Keratinocyte (primary cell): ENCODE results near the gene ARSB. TPM values are rescaled to one million over a fixed set of nuclear protein-coding genes. Genes with fewer than 3 reads are reported as not detected.

Experiments
- DNase-seq: peaks from one replicate; pipeline ENCODE4 v3.0.0-alpha.2; 2011; ENCODE audit warnings: low read depth, missing footprints, low spot score
- FAIRE-seq: peaks from 2 replicates; lab custom pipeline; 2011; peaks lifted over from hg19 to GRCh38; lab: Jason Lieb, UNC
- H2AFZ ChIP-seq: 2 replicates; pipeline ENCODE4 v1.6.0; 2012; ENCODE audit warnings: low read length, control low read depth, inconsistent platforms; ENCODE audit not compliant: control insufficient read depth
- H3K27ac ChIP-seq: 2 replicates; pipeline ENCODE4 v1.5.1; 2011; ENCODE audit warnings: low read length; ENCODE audit not compliant: control insufficient read depth, insufficient read depth
- H3K27me3 ChIP-seq: 3 replicates; pipeline ENCODE4 v1.6.0; 2011; ENCODE audit warnings: low read length; ENCODE audit not compliant: control insufficient read depth, insufficient read depth; ENCODE audit errors: extremely low read depth
- H3K36me3 ChIP-seq, 2 experiments: 2 replicates in 1 of 2; 3 replicates in 1 of 2; pipeline ENCODE4 v1.5.1; 2011; ENCODE audit warnings: low read length in 2 of 2, mild to moderate bottlenecking in 1 of 2; ENCODE audit not compliant: control insufficient read depth in 2 of 2, insufficient read depth in 2 of 2; ENCODE audit errors: extremely low read depth in 1 of 2
- H3K4me1 ChIP-seq: 3 replicates; pipeline ENCODE4 v1.5.1; 2011; ENCODE audit warnings: low read length; ENCODE audit not compliant: control insufficient read depth, insufficient read depth; ENCODE audit errors: extremely low read depth
- H3K4me2 ChIP-seq: 3 replicates; pipeline ENCODE4 v1.6.0; 2011; ENCODE audit warnings: low read depth, low read length; ENCODE audit not compliant: control insufficient read depth, insufficient read depth; ENCODE audit errors: extremely low read depth
- H3K4me3 ChIP-seq, 3 experiments: fragments of 200-600 bp in 1 of 3; sonication (generic) in 1 of 3; 2 replicates in 2 of 3; 3 replicates in 1 of 3; pipeline ENCODE4 v1.5.1; 2011 to 2016; ENCODE audit warnings: low read length in 3 of 3, mild to moderate bottlenecking in 3 of 3, control low read depth in 2 of 3, inconsistent platforms in 1 of 3, low read depth in 1 of 3, mixed read lengths in 1 of 3, mixed run types in 1 of 3, moderate library complexity in 1 of 3; ENCODE audit not compliant: control insufficient read depth in 2 of 3, insufficient read depth in 2 of 3; ENCODE audit errors: extremely low read depth in 1 of 3
- H3K79me2 ChIP-seq: 2 replicates; pipeline ENCODE4 v1.6.0; 2012; ENCODE audit warnings: low read length; ENCODE audit not compliant: control insufficient read depth, insufficient read depth
- H3K9ac ChIP-seq: 3 replicates; pipeline ENCODE4 v1.6.0; 2011; ENCODE audit warnings: low read length; ENCODE audit not compliant: control insufficient read depth, insufficient read depth; ENCODE audit errors: extremely low read depth
- H3K9me1 ChIP-seq: 3 replicates; pipeline ENCODE4 v1.6.0; 2011; ENCODE audit warnings: low read length; ENCODE audit not compliant: control insufficient read depth, insufficient read depth; ENCODE audit errors: extremely low read depth
- H3K9me3 ChIP-seq: 2 replicates; pipeline ENCODE4 v1.5.1; 2012; ENCODE audit warnings: low read depth, low read length; ENCODE audit not compliant: control insufficient read depth
- H4K20me1 ChIP-seq: 3 replicates; pipeline ENCODE4 v1.6.0; 2011; ENCODE audit warnings: low read length; ENCODE audit not compliant: control insufficient read depth, insufficient read depth; ENCODE audit errors: extremely low read depth
- EZH2 ChIP-seq: IDR thresholded peaks from one replicate; pipeline ENCODE4 v1.6.1; 2012; ENCODE audit warnings: inconsistent platforms, mild to moderate bottlenecking, low read length, moderate library complexity
- dilution Hi-C: fragments of 300-500 bp; cut with MboI; formaldehyde crosslinking; loops from one replicate; pipeline ENCODE4 v1.7.0; 2020; ENCODE audit warnings: low sequenced_read_pairs; ENCODE audit not compliant: extremely low pct_ligation_motif_present
- polyA plus RNA-seq, 5 experiments: library from polyadenylated mRNA; depleted of rRNA in 3 of 5; stranded (reverse) in 3 of 5; stranded (forward) in 1 of 5; unstranded in 1 of 5; fragments of >200 nt; gene quantifications; 1 replicate in 1 of 5; 2 replicates in 3 of 5; 3 replicates in 1 of 5; pipeline versions ENCODE4 v1.2.1 to v1.2.3, GENCODE V29; 2011 to 2012; ENCODE audit warnings: missing spikeins in 2 of 5, low read depth in 1 of 5, low replicate concordance in 1 of 5
- TF ChIP-seq, protein P1 (sequence below), 3 experiments: IDR thresholded peaks in 1 of 3; conservative IDR thresholded peaks in 1 of 3; optimal IDR thresholded peaks in 1 of 3; 2 replicates in 2 of 3; 3 replicates in 1 of 3; pipeline versions ENCODE3 to v1.5.1; 2011; ENCODE audit warnings: low read length in 3 of 3, mild to moderate bottlenecking in 3 of 3, moderate library complexity in 2 of 3, control low read depth in 1 of 3, inconsistent platforms in 1 of 3; ENCODE audit not compliant: insufficient read depth in 2 of 3; ENCODE audit errors: extremely low read depth in 1 of 3

Gene ARSB
- polyA plus RNA-seq, 1 donor (not counting 4 experiments of a cell fraction or from before 2014, with no cell fraction given), result 4.5 TPM

DNA sequence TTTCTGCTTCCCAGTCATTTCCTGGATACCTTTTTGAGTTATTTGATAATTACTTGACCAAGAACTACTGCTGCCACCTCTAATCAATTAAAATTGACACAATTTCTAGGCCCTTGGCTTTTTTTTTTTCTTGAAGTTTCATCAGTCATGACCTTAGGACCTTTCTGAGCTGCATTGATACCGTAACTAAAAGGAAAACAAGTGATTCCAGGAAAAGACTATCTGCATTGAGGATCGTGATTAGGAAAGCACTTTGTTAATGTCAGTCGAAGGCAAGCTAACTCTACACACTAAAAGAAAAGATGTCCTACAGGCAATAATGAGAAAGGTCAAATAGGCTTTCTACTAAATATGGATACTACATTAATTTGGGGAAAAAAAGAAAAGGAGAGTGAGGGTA lies 69.9 kb downstream of the ARSB start:
- H2AFZ ChIP-seq, result no peak overlapping the region
- TF ChIP-seq, protein P1, sequence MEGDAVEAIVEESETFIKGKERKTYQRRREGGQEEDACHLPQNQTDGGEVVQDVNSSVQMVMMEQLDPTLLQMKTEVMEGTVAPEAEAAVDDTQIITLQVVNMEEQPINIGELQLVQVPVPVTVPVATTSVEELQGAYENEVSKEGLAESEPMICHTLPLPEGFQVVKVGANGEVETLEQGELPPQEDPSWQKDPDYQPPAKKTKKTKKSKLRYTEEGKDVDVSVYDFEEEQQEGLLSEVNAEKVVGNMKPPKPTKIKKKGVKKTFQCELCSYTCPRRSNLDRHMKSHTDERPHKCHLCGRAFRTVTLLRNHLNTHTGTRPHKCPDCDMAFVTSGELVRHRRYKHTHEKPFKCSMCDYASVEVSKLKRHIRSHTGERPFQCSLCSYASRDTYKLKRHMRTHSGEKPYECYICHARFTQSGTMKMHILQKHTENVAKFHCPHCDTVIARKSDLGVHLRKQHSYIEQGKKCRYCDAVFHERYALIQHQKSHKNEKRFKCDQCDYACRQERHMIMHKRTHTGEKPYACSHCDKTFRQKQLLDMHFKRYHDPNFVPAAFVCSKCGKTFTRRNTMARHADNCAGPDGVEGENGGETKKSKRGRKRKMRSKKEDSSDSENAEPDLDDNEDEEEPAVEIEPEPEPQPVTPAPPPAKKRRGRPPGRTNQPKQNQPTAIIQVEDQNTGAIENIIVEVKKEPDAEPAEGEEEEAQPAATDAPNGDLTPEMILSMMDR (optimal IDR thresholded peaks at IDR 0.05 in 1 of 3, IDR thresholded peaks at IDR 0.05 in 1 of 3, conservative IDR thresholded peaks at IDR 0.05 in 1 of 3; ENCODE audit: extremely low read depth in 1 of 3, insufficient read depth in 2 of 3, low read length in 3 of 3), result no peak
- TF ChIP-seq EZH2, result no peak
- dilution Hi-C loops, result no loop called here

DNA sequence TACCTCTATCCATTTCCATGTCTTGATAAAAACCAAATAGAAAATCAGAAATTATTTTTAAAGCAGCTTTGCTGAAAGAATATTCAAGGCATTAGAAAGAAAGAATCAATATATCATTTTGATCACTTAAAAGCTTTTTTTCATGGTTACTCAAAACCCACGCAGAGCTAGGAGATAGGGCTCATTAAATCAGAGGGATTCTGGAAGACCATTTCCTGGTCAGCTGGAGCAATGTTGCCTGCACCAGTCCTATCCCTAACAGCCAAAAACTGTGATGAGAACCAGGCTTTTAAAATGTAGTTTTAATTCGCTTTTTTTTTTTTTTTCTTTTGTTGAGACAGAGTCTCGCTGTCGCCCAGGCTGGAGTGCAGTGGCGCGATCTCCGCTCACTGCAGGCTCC lies 72.3 kb downstream of the ARSB start:
- Histone ChIP-seq H2AFZ (no peak overlapping the region), H4K20me1 (no peaks in the 10 kb centered on the region), H3K36me3 (no peaks in the 10 kb centered on the region), H3K4me2 (no peak overlapping the region), H3K4me3 (no peak overlapping the region), H3K27me3 (no peaks in the 10 kb centered on the region), H3K4me1 (no peaks in the 10 kb centered on the region), H3K27ac (no peak overlapping the region), H3K79me2 (no peaks in the 10 kb centered on the region), H3K9ac (no peak overlapping the region), H3K9me1 (no peaks in the 10 kb centered on the region), H3K9me3 (no peaks in the 10 kb centered on the region)
- FAIRE-seq, result no peak
- TF ChIP-seq, protein P1 (optimal IDR thresholded peaks at IDR 0.05 in 1 of 3, IDR thresholded peaks at IDR 0.05 in 1 of 3, conservative IDR thresholded peaks at IDR 0.05 in 1 of 3; ENCODE audit: extremely low read depth in 1 of 3, insufficient read depth in 2 of 3, low read length in 3 of 3), result no peak
- TF ChIP-seq EZH2, result no peak
- DNase-seq, result no peak
- dilution Hi-C loops, result no loop called here

More for the DNA sequence above, 69.9 kb downstream of the ARSB start:
- Histone ChIP-seq H3K4me3 (no peak overlapping the region), H3K9ac (no peak overlapping the region), H3K79me2 (no peaks in the 10 kb centered on the region), H4K20me1 (no peaks in the 10 kb centered on the region), H3K36me3 (no peaks in the 10 kb centered on the region), H3K9me3 (no peaks in the 10 kb centered on the region), H3K27me3 (no peaks in the 10 kb centered on the region), H3K27ac (no peak overlapping the region), H3K4me1 (no peaks in the 10 kb centered on the region), H3K9me1 (no peaks in the 10 kb centered on the region), H3K4me2 (no peak overlapping the region)
- DNase-seq, result no peak
- no peak for FAIRE-seq
